IMR-90 (cell line): ENCODE data around the gene PMEPA1. TPM values are rescaled to one million over a fixed set of nuclear protein-coding genes. Genes with fewer than 3 reads are reported as not detected.

Experiments used
- ATAC-seq: fragments of 200-7000 bp; cut with Tn5 transposase; 2 replicates; pipeline ENCODE4 v1.9.1; 2020; ENCODE audit warnings: low read depth, mild to moderate bottlenecking, moderate library complexity
- BruUV-seq: library from RNA; stranded (reverse); fragments of 400-500 nt; replicated peaks from 2 replicates; lab custom pipeline; 2021; lab: Mats Ljungman, UMichigan
- CTCF ChIA-PET: fragments of 300-600 bp; formaldehyde crosslinking; extraction: SDS; loops from one replicate; lab custom pipeline; 2021; ENCODE audit warnings: antibody characterized with exemption; lab: Yijun Ruan, JAX
- POLR2A ChIA-PET: fragments of 300-600 bp; sonication (Branson Sonifier 250); formaldehyde crosslinking; loops from one replicate; lab custom pipeline; 2022; ENCODE audit warnings: antibody characterized with exemption; ENCODE audit not compliant: unreplicated experiment; lab: Charles Lee
- DNase-seq: peaks from one replicate; pipeline ENCODE4 v3.0.0; 2013
- H2AFZ ChIP-seq: replicated peaks from 2 replicates; pipeline ENCODE3; 2013; ENCODE audit warnings: low read length, mild to moderate bottlenecking; ENCODE audit not compliant: poor library complexity
- H2AK5ac ChIP-seq: 2 replicates; pipeline ENCODE4 v1.6.1; 2013; ENCODE audit warnings: low read depth, low read length, inconsistent platforms
- H2AK9ac ChIP-seq: replicated peaks from 2 replicates; pipeline ENCODE3; 2013; ENCODE audit warnings: mild to moderate bottlenecking, low read depth, low read length, moderate library complexity; ENCODE audit not compliant: poor library complexity
- H2BK120ac ChIP-seq: 2 replicates; pipeline ENCODE4 v1.6.1; 2013; ENCODE audit warnings: low read depth, low read length, inconsistent platforms
- H2BK15ac ChIP-seq: 3 replicates; pipeline ENCODE4 v1.6.1; 2013; ENCODE audit warnings: low read depth, low read length, inconsistent platforms
- H2BK20ac ChIP-seq: 2 replicates; pipeline ENCODE4 v1.6.1; 2013; ENCODE audit warnings: low read depth, mild to moderate bottlenecking, inconsistent platforms, low read length, moderate library complexity
- H2BK5ac ChIP-seq: 2 replicates; pipeline ENCODE4 v1.6.1; 2013; ENCODE audit warnings: mild to moderate bottlenecking, low read depth, low read length, inconsistent platforms; ENCODE audit not compliant: poor library complexity, severe bottlenecking
- H3K14ac ChIP-seq: replicated peaks from 2 replicates; pipeline ENCODE4 v1.6.1; 2013; ENCODE audit warnings: low read depth, low read length, inconsistent platforms
- H3K18ac ChIP-seq: 2 replicates; pipeline ENCODE4 v1.6.1; 2013; ENCODE audit warnings: low read depth, low read length, control low read depth
- H3K23ac ChIP-seq: 2 replicates; pipeline ENCODE4 v1.6.1; 2013; ENCODE audit warnings: low read depth, low read length, inconsistent platforms
- H3K27ac ChIP-seq: 2 replicates; pipeline ENCODE4 v1.5.1; 2013; ENCODE audit warnings: mild to moderate bottlenecking, control low read depth, low read length; ENCODE audit not compliant: insufficient read depth
- H3K27me3 ChIP-seq: 2 replicates; pipeline ENCODE4 v1.6.1; 2013; ENCODE audit warnings: low read length; ENCODE audit not compliant: control insufficient read depth, insufficient read depth
- H3K36me3 ChIP-seq: 2 replicates; pipeline ENCODE4 v1.6.1; 2013; ENCODE audit warnings: low read length, mixed read lengths; ENCODE audit not compliant: control insufficient read depth, insufficient read depth
- H3K4ac ChIP-seq: 2 replicates; pipeline ENCODE4 v1.6.1; 2013; ENCODE audit warnings: low read depth, low read length, inconsistent platforms
- H3K4me1 ChIP-seq: 2 replicates; pipeline ENCODE4 v1.6.1; 2013; ENCODE audit warnings: low read length, mixed read lengths; ENCODE audit not compliant: control insufficient read depth, insufficient read depth
- H3K4me2 ChIP-seq: 2 replicates; pipeline ENCODE4 v1.6.1; 2013; ENCODE audit warnings: low read depth, mild to moderate bottlenecking, control low read depth, low read length, moderate library complexity
- H3K4me3 ChIP-seq: 2 replicates; pipeline ENCODE4 v1.5.1; 2013; ENCODE audit warnings: low read depth, mild to moderate bottlenecking, control low read depth, low read length, moderate library complexity; ENCODE audit not compliant: insufficient read depth
- H3K56ac ChIP-seq: 2 replicates; pipeline ENCODE4 v1.6.1; 2013; ENCODE audit warnings: low read length, inconsistent platforms; ENCODE audit not compliant: insufficient read depth; ENCODE audit errors: extremely low read depth
- H3K79me1 ChIP-seq, 2 experiments: 2 replicates each; pipeline ENCODE4 v1.6.1; 2013; ENCODE audit warnings: low read length in 2 of 2, inconsistent platforms in 1 of 2, low read depth in 1 of 2
- H3K9ac ChIP-seq: 2 replicates; pipeline ENCODE4 v1.6.1; 2013; ENCODE audit warnings: low read depth, low read length, control low read depth
- H3K9me1 ChIP-seq: 2 replicates; pipeline ENCODE4 v1.6.1; 2013; ENCODE audit warnings: low read length, inconsistent platforms; ENCODE audit not compliant: insufficient read depth
- H3K9me3 ChIP-seq: 2 replicates; pipeline ENCODE4 v1.6.1; 2013; ENCODE audit warnings: low read length; ENCODE audit not compliant: control insufficient read depth, insufficient read depth
- H4K20me1 ChIP-seq: 2 replicates; pipeline ENCODE4 v1.6.1; 2013; ENCODE audit warnings: low read length, inconsistent platforms; ENCODE audit not compliant: insufficient read depth
- H4K5ac ChIP-seq: 2 replicates; pipeline ENCODE4 v1.6.1; 2013; ENCODE audit warnings: mild to moderate bottlenecking, low read depth, low read length, control low read depth
- H4K8ac ChIP-seq, 2 experiments: 2 replicates each; pipeline ENCODE4 v1.6.1; 2013; ENCODE audit warnings: low read depth in 2 of 2, low read length in 2 of 2, control low read depth in 1 of 2, inconsistent platforms in 1 of 2
- H4K91ac ChIP-seq: 2 replicates; pipeline ENCODE4 v1.6.1; 2013; ENCODE audit warnings: low read depth, low read length, inconsistent platforms; ENCODE audit not compliant: insufficient read depth
- BHLHE40 ChIP-seq: fragments of 150-350 bp; IDR thresholded peaks from 2 replicates; pipeline ENCODE4 v1.6.1; 2016; ENCODE audit warnings: mild to moderate bottlenecking, low read depth, low read length
- ELK1 ChIP-seq: fragments of 150-350 bp; IDR thresholded peaks from 2 replicates; pipeline ENCODE4 v1.6.1; 2016; ENCODE audit warnings: low read depth, mild to moderate bottlenecking, low read length, moderate library complexity, borderline replicate concordance
- POLR2A ChIP-seq: IDR thresholded peaks from 2 replicates; pipeline ENCODE4 v1.6.1; 2012; ENCODE audit warnings: mild to moderate bottlenecking, low read depth, low read length
- RAD21 ChIP-seq: IDR thresholded peaks from 2 replicates; pipeline ENCODE4 v1.6.1; 2012; ENCODE audit warnings: low read length, improper control_type of control experiment
- WGBS, 2 experiments: methylation state at CpG; one replicate each; pipeline versions ENCODE4 v1.1.5 to v1.1.7; 2013; ENCODE audit warnings: missing lambda C conversion rate in 2 of 2; ENCODE audit not compliant: insufficient read length in 1 of 2; ENCODE audit errors: extremely low coverage in 2 of 2; 5-methylcytosine and 5-hydroxymethylcytosine counted together
- dilution Hi-C: fragments of 300-500 bp; cut with HindIII; formaldehyde crosslinking; loops from one replicate; pipeline ENCODE4 v1.14.3; 2018; ENCODE audit warnings: low sequenced_read_pairs; ENCODE audit not compliant: unreplicated experiment
- in situ Hi-C: fragments of 300-500 bp; cut with MboI; formaldehyde crosslinking; loops from 3 replicates; pipeline ENCODE4 v1.14.3; 2019; ENCODE audit warnings: low sequenced_read_pairs, inconsistent platforms, mixed read lengths
- intact Hi-C: fragments of 100-400 bp; cut with micrococcal nuclease; formaldehyde crosslinking; loops from 2 replicates; pipeline ENCODE4 v1.10.0; 2022
- polyA plus RNA-seq, 3 experiments: library from polyadenylated mRNA; depleted of rRNA; stranded (reverse); fragments of >200 nt; gene quantifications; 2 replicates each; pipeline ENCODE4 v1.2.3, GENCODE V29; 2012; ENCODE audit warnings: low replicate concordance in 1 of 3
- total RNA-seq: library from RNA; depleted of rRNA; stranded (reverse); fragments of >200 nt; gene quantifications from 2 replicates; pipeline ENCODE4 v1.2.3, GENCODE V29; 2012

Gene PMEPA1
- total and polyA plus RNA-seq, 2 of the 4 experiments (the other 2 are of a cell fraction): 2.0 to 6.9 TPM

GRCh38 chr20:57647933-57648785 lies 61.7 kb downstream of the PMEPA1 start:
- no TSS peak for BruUV-seq
- Histone ChIP-seq H4K8ac (no peak overlapping the region), H3K79me1 (no peaks in the 10 kb centered on the region), H2BK20ac (no peak overlapping the region), H3K18ac (no peak overlapping the region), H2AFZ (no peak overlapping the region), H3K9ac (no peak overlapping the region), H2BK5ac (no peak overlapping the region), H3K14ac (no peak overlapping the region), H3K9me3 (peaks cover 3% of the 10 kb centered on the region; the same call in 1 of the 2 replicates), H4K5ac (no peak overlapping the region), H4K91ac (no peak overlapping the region), H2BK120ac (no peak overlapping the region), H3K36me3 (peaks cover 15% of the 10 kb centered on the region; the same call in 1 of the 2 replicates), H3K27me3 (peaks cover 2% of the 10 kb centered on the region; the same call in 1 of the 2 replicates), H2BK15ac (no peak overlapping the region), H3K9me1 (no peaks in the 10 kb centered on the region), H3K4me1 (no peaks in the 10 kb centered on the region), H3K27ac (no peak overlapping the region), H3K4ac (no peak overlapping the region), H3K23ac (no peak overlapping the region), H3K4me2 (no peak overlapping the region), H4K20me1 (no peaks in the 10 kb centered on the region), H2AK9ac (no peak overlapping the region), H3K4me3 (no peak overlapping the region), H2AK5ac (no peak overlapping the region), H3K56ac (no peak overlapping the region)
- TF ChIP-seq BHLHE40: no peak
- no peak for TF ChIP-seq ELK1
- TF ChIP-seq POLR2A: no peak
- TF ChIP-seq RAD21: no peak
- CTCF ChIA-PET: no interaction called here
- no peak for ATAC-seq
- dilution Hi-C loops: no loop called here
- DNase-seq: no peak
- POLR2A ChIA-PET: interaction anchor here (0.6 kb wide), 1 partner anchor 139 kb away, joined by 5 read pairs; no protein-coding TSS in a partner anchor
- WGBS, 2 experiments: 100% methylated on average over 7 of the region's 23 CpGs; no CpG with 5 or more reads in 1 of the 2 experiments
- in situ Hi-C loops: no loop called here
- intact Hi-C loops: no loop called here
